ENCODE data around the gene GRIN2C. TPM values are rescaled to one million over a fixed set of nuclear protein-coding genes. Genes with fewer than 3 reads are reported as not detected.

GRIN2C gene
- total RNA-seq, 2 experiments from 2014 or later = not detected

- Histone ChIP-seq H3K36me3 (ENCODE audit: insufficient read depth, low read length) (no peaks in the 10 kb centered on the region), H3K9me3 (ENCODE audit: control insufficient read depth in 1 of 2, insufficient read depth in 1 of 2, low read length in 2 of 2) (peaks cover 0 to 15% of the 10 kb centered on the region in 2 experiments), H3K27me3 (ENCODE audit: control insufficient read depth in 1 of 2, insufficient read depth in 2 of 2, low read length in 2 of 2) (peaks cover 52 to 80% of the 10 kb centered on the region in 2 experiments), H3K4me1 (ENCODE audit: insufficient read depth, low read length) (peaks cover 28% of the 10 kb centered on the region), H3K27ac (ENCODE audit: low read depth in 1 of 2, low read length in 2 of 2) (no peak overlapping the region), H3K4me3 (ENCODE audit: low read length) (no peak overlapping the region)
- Mint-ChIP-seq H3K4me1 (ENCODE audit: low read depth) (peaks cover 12% of the 10 kb centered on the region), H3K4me3 (no peak overlapping the region), H3K27me3 (peaks cover 76% of the 10 kb centered on the region), H3K27ac (no peak overlapping the region), H3K36me3 (ENCODE audit: low read depth) (no peaks in the 10 kb centered on the region), H3K9me3 (no peaks in the 10 kb centered on the region)
- no peak for DNase-seq
- ATAC-seq (ENCODE audit: poor library complexity) = no peak
- ChIA-PET POLR2A (no interaction called here), CTCF (interaction anchor here (0.6 to 1.5 kb wide), 3 partner anchors 13 to 199 kb away, joined by 3 read pairs; no protein-coding TSS in a partner anchor)
- intact Hi-C loops (cut with DNase I, micrococcal nuclease) = no loop called here
- no peak for TF ChIP-seq CTCF (IDR thresholded peaks at IDR 0.05)
Measured at GRCh38 chr17:74856112-74856511, 3.6 kb downstream of the GRIN2C start.

- no peak for DNase-seq
- Mint-ChIP-seq H3K27me3 (peaks cover 77% of the 10 kb centered on the region), H3K4me1 (ENCODE audit: low read depth) (peaks cover 5% of the 10 kb centered on the region), H3K27ac (no peak overlapping the region), H3K9me3 (no peaks in the 10 kb centered on the region), H3K4me3 (no peak overlapping the region), H3K36me3 (ENCODE audit: low read depth) (no peaks in the 10 kb centered on the region)
- Histone ChIP-seq H3K27me3 (ENCODE audit: control insufficient read depth in 1 of 2, insufficient read depth in 2 of 2, low read length in 2 of 2) (peaks cover 47 to 78% of the 10 kb centered on the region in 2 experiments), H3K36me3 (ENCODE audit: insufficient read depth, low read length) (no peaks in the 10 kb centered on the region), H3K4me1 (ENCODE audit: insufficient read depth, low read length) (peaks cover 20% of the 10 kb centered on the region), H3K27ac (ENCODE audit: low read depth in 1 of 2, low read length in 2 of 2) (no peak overlapping the region), H3K9me3 (ENCODE audit: control insufficient read depth in 1 of 2, insufficient read depth in 1 of 2, low read length in 2 of 2) (peaks cover 0 to 7% of the 10 kb centered on the region in 2 experiments), H3K4me3 (ENCODE audit: low read length) (no peak overlapping the region)
- intact Hi-C loops (cut with DNase I, micrococcal nuclease) = no loop called here
- no peak for TF ChIP-seq CTCF (IDR thresholded peaks at IDR 0.05)
- ChIA-PET CTCF (interaction anchor here (1.5 kb wide), 1 partner anchor 198 kb away, joined by 3 read pairs; no protein-coding TSS in a partner anchor), POLR2A (no interaction called here)
- no peak for ATAC-seq (ENCODE audit: poor library complexity)
Measured at GRCh38 chr17:74855323-74855722, 4.4 kb downstream of the GRIN2C start.

- Histone ChIP-seq H3K9me3 (ENCODE audit: control insufficient read depth in 1 of 2, insufficient read depth in 1 of 2, low read length in 2 of 2) (peaks cover 0 to 3% of the 10 kb centered on the region in 2 experiments), H3K27me3 (ENCODE audit: control insufficient read depth in 1 of 2, insufficient read depth in 2 of 2, low read length in 2 of 2) (peaks cover 42 to 73% of the 10 kb centered on the region in 2 experiments), H3K4me1 (ENCODE audit: insufficient read depth, low read length) (peaks cover 15% of the 10 kb centered on the region), H3K4me3 (ENCODE audit: low read length) (no peak overlapping the region), H3K27ac (ENCODE audit: low read depth in 1 of 2, low read length in 2 of 2) (no peak overlapping the region), H3K36me3 (ENCODE audit: insufficient read depth, low read length) (no peaks in the 10 kb centered on the region)
- Mint-ChIP-seq H3K27ac (no peak overlapping the region), H3K4me1 (ENCODE audit: low read depth) (peaks cover 5% of the 10 kb centered on the region), H3K27me3 (peaks cover 72% of the 10 kb centered on the region), H3K4me3 (no peak overlapping the region), H3K9me3 (no peaks in the 10 kb centered on the region), H3K36me3 (ENCODE audit: low read depth) (no peaks in the 10 kb centered on the region)
- POLR2A ChIA-PET = no interaction called here
- intact Hi-C loops (cut with DNase I, micrococcal nuclease) = no loop called here
- no peak for ATAC-seq (ENCODE audit: poor library complexity)
- DNase-seq = no peak
- TF ChIP-seq CTCF (IDR thresholded peaks at IDR 0.05) = no peak
- CTCF ChIA-PET = no interaction called here
Measured at GRCh38 chr17:74854792-74855191, 4.9 kb downstream of the GRIN2C start.
